Measurements from ENCODE around the gene NAT14.
"Not testable (repeated sequence)": the region's sequence is repeated elsewhere in the genome, so short reads cannot be mapped to it uniquely, and the experiment has no call there.

NAT14 gene

GRCh38 chr19:55534280-55534679 is 49.3 kb downstream of the NAT14 start:
- not testable (repeated sequence) for DNase-seq (ENCODE audit: low read depth in 1 of 2, low spot score in 1 of 2)

DNA sequence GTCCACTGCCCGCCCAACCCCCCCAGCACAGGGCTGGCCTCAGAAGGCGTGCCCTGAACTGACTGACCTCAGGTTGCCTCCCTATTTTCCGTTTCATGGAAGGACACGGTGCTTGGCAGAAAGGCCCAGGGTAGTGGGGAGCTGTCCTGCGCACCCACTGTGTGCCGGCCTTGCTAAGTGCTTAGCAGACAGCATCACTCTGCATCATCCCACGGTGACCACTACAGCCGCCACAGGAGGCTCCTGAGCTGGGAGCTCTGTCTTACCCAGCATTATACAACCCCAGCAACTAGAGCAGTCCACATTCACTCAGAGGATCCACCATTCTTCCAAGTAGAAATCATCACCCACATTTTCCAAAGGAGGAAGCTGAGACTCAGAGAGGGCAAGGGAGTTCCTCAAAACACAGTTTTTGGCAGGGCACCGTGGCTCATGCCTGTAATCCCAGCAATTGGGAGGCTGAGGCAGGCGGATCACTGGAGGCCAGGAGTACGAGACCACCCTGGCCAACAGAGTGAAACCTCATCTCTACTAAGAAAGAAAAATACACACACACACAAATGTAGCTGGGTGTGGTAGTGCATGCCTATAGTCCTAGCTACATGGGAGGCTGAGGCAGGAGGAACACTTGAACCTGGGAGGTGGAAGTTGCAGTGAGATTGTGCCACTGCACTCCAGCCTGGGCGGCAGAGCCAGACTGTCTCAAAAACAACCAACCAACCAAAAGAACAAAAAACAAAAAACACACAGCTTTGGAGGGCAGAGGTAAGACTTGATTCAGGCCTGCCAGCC is 50.4 kb downstream of the NAT14 start:
- DNase-seq (ENCODE audit: low read depth in 1 of 2, low spot score in 1 of 2) = no peak

DNA sequence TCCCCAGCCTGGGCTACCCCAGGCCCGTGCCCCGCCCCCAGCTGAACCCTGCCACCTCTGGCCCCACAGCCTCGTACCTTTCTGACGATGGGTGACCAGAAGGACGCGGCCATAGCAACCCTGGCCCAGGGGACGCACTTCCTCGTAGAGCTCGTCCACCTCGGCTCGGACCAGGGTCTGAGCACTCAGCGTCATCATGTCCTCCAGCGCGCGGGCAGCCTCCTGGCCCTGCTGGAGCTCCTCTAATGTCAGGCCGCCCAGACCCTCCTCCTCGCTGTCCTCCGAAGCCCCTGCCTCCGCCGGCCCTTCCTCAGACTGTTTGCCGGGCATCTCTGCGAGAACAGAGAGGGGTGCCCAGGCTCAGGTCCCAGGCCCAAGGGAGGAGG is 51.0 kb downstream of the NAT14 start:
- DNase-seq (ENCODE audit: low read depth in 1 of 2, low spot score in 1 of 2) = no peak

DNA sequence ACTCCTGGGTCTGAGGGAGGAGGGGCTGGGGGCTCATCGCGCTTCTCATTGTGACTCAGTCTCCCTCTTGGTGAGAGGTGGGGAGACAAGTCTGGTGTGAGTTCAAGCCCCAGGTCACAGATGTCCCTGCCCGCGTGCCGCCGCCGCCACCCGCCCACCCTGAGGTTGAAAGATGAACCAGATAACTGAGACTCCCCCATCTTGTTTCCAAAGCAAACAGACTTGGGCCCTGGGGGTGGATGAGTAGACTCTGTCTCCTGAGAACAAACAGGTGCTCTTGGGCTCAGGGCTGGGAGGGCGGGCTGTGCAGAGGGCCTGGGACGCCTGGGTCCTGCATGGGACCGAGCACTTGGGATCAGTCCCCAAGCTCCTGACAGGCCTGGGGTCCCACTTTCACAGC is 51.4 kb downstream of the NAT14 start:
- no peak for DNase-seq (ENCODE audit: low read depth in 1 of 2, low spot score in 1 of 2)

Measured in activated T-helper 1 cell treated with anti-CD3 and anti-CD28 coated beads, Interleukin-2, amount 50 U/mL, for 16 hours (primary cell).